H1 (cell line): ENCODE data around the gene ZNF516.

Source experiments
- CREB1 ChIP-seq: IDR thresholded peaks from 2 replicates; pipeline ENCODE4 v1.6.1; 2012; ENCODE audit warnings: inconsistent platforms
- CTCF ChIP-seq, 3 experiments: IDR thresholded peaks; 1 replicate in 2 of 3; 2 replicates in 1 of 3; pipeline versions ENCODE4 v1.5.1 to v1.6.1; 2011; ENCODE audit warnings: low read length in 3 of 3, mild to moderate bottlenecking in 3 of 3, inconsistent platforms in 2 of 3, low read depth in 1 of 3, moderate library complexity in 1 of 3; ENCODE audit not compliant: insufficient read depth in 1 of 3; ENCODE audit errors: control extremely low read depth in 1 of 3
- EGR1 ChIP-seq: IDR thresholded peaks from 2 replicates; pipeline ENCODE4 v1.6.1; 2011; ENCODE audit warnings: low read depth, low read length, borderline replicate concordance
- EZH2 ChIP-seq: fragments of 200-600 bp; sonication (generic); IDR thresholded peaks from 2 replicates; pipeline ENCODE4 v1.7.1; 2012; ENCODE audit warnings: low read depth, mild to moderate bottlenecking, moderate library complexity, low read length, inconsistent platforms; ENCODE audit not compliant: severe bottlenecking
- MAFK ChIP-seq: IDR thresholded peaks from 2 replicates; pipeline ENCODE4 v1.6.1; 2012; ENCODE audit warnings: low read depth, mild to moderate bottlenecking, improper control_type of control experiment, low read length
- POLR2A ChIP-seq, 2 experiments: IDR thresholded peaks; 1 replicate in 1 of 2; 2 replicates in 1 of 2; pipeline ENCODE4 v1.6.1; 2011; ENCODE audit warnings: low read depth in 2 of 2, low read length in 2 of 2, mild to moderate bottlenecking in 2 of 2; ENCODE audit errors: control extremely low read depth in 1 of 2
- RXRA ChIP-seq: IDR thresholded peaks from 2 replicates; pipeline ENCODE4 v1.6.1; 2011; ENCODE audit warnings: low read depth, mild to moderate bottlenecking, low read length, moderate library complexity; ENCODE audit not compliant: insufficient read depth
- TEAD4 ChIP-seq: IDR thresholded peaks from 2 replicates; pipeline ENCODE4 v1.6.1; 2012; ENCODE audit warnings: low read depth, low read length, inconsistent platforms, mixed read lengths

- TF ChIP-seq EZH2 (no peak), RXRA (no peak), EGR1 (no peak), CTCF (IDR thresholded peaks at IDR 0.05; ENCODE audit: control extremely low read depth in 1 of 3, insufficient read depth in 1 of 3, low read depth in 1 of 3, low read length in 3 of 3) (no peak), TEAD4 (no peak), MAFK (no peak), CREB1 (no peak), POLR2A (IDR thresholded peaks at IDR 0.05; ENCODE audit: control extremely low read depth in 1 of 2, low read depth in 2 of 2, low read length in 2 of 2) (no peak)
Measured at GRCh38 chr18:76499021-76499420, 4.0 kb upstream of the ZNF516 start.
